Tibial nerve (tissue), 4 donors: ENCODE results near the gene RAB8A.

Source experiments
- CTCF ChIP-seq, 5 experiments: fragments of 200-600 bp in 3 of 5; fragments of 450-650 bp in 2 of 5; sonication (generic) in 3 of 5; IDR thresholded peaks; one replicate each; pipeline ENCODE4 v1.5.1; 2016 to 2019; ENCODE audit warnings: antibody characterized with exemption in 5 of 5, mild to moderate bottlenecking in 3 of 5, moderate library complexity in 2 of 5
- EP300 ChIP-seq, 2 donors: sonication (generic); formaldehyde crosslinking; IDR thresholded peaks; one replicate each; pipeline ENCODE4 v1.6.1; 2017; ENCODE audit warnings: antibody characterized with exemption in 2 of 2, mild to moderate bottlenecking in 1 of 2

- no peak for TF ChIP-seq CTCF (IDR thresholded peaks at IDR 0.05)
- TF ChIP-seq EP300 (IDR thresholded peaks at IDR 0.05), result no peak
Observed at GRCh38 chr19:16068696-16069259, 42.9 kb upstream of the RAB8A start.
